GM23338 (cell line): ENCODE results near the gene MIPEP. TPM values are rescaled to one million over a fixed set of nuclear protein-coding genes. Genes with fewer than 3 reads are reported as not detected.

Experiments
- ATAC-seq: fragments of 200-7000 bp; cut with Tn5 transposase; 3 replicates; pipeline ENCODE4 v1.9.1; 2020
- DNase-seq: peaks from one replicate; pipeline ENCODE4 v3.0.0-alpha.2; 2015; ENCODE audit warnings: low spot score
- H2AFZ ChIP-seq: fragments of 200-600 bp; sonication (generic); 2 replicates; pipeline ENCODE4 v1.8.0; 2016; ENCODE audit warnings: antibody characterized with exemption, mild to moderate bottlenecking, moderate library complexity
- H3F3A ChIP-seq: fragments of 200-600 bp; sonication (generic); replicated peaks from 2 replicates; pipeline ENCODE4 v1.8.0; 2017; ENCODE audit warnings: antibody characterized with exemption, mixed run types, low read depth
- H3K27ac ChIP-seq: fragments of 200-600 bp; sonication (generic); 2 replicates; pipeline ENCODE4 v1.6.1; 2016; ENCODE audit warnings: low read depth
- H3K27me3 ChIP-seq: fragments of 200-600 bp; sonication (generic); 2 replicates; pipeline ENCODE4 v1.8.0; 2016; ENCODE audit warnings: mild to moderate bottlenecking, mixed run types, moderate library complexity; ENCODE audit not compliant: insufficient read depth
- H3K36me3 ChIP-seq: fragments of 200-600 bp; sonication (generic); 2 replicates; pipeline ENCODE4 v1.8.0; 2016; ENCODE audit warnings: mild to moderate bottlenecking; ENCODE audit not compliant: insufficient read depth
- H3K4me1 ChIP-seq: fragments of 200-600 bp; sonication (generic); 2 replicates; pipeline ENCODE4 v1.8.0; 2016; ENCODE audit warnings: mild to moderate bottlenecking, moderate library complexity; ENCODE audit not compliant: insufficient read depth
- H3K4me2 ChIP-seq: fragments of 200-600 bp; sonication (generic); 2 replicates; pipeline ENCODE4 v1.7.1; 2017; ENCODE audit warnings: mixed run types
- H3K4me3 ChIP-seq: fragments of 200-600 bp; sonication (generic); 2 replicates; pipeline ENCODE4 v1.6.1; 2016; ENCODE audit warnings: mixed run types
- H3K79me2 ChIP-seq: fragments of 200-600 bp; sonication (generic); replicated peaks from 2 replicates; pipeline ENCODE4 v1.8.0; 2017; ENCODE audit warnings: mild to moderate bottlenecking; ENCODE audit not compliant: insufficient read depth
- H3K9me2 ChIP-seq: fragments of 200-600 bp; sonication (generic); 2 replicates; pipeline ENCODE4 v1.8.0; 2017; ENCODE audit not compliant: insufficient read depth
- H4K20me1 ChIP-seq: fragments of 200-600 bp; sonication (generic); replicated peaks from 2 replicates; pipeline ENCODE4 v1.8.0; 2017; ENCODE audit warnings: mild to moderate bottlenecking; ENCODE audit not compliant: insufficient read depth
- H3K27ac Mint-ChIP-seq: 2 replicates; pipeline ENCODE4 v1.8.0; 2020; ENCODE audit warnings: inconsistent platforms, mild to moderate bottlenecking, moderate library complexity, mixed read lengths
- H3K27me3 Mint-ChIP-seq: 3 replicates; pipeline ENCODE4 v1.8.0; 2022; ENCODE audit warnings: low read depth, mild to moderate bottlenecking, moderate library complexity, mixed read lengths, inconsistent platforms; ENCODE audit not compliant: insufficient read depth, poor library complexity
- H3K36me3 Mint-ChIP-seq: 3 replicates; pipeline ENCODE4 v1.8.0; 2021; ENCODE audit warnings: low read depth, mild to moderate bottlenecking, inconsistent platforms, moderate library complexity, mixed read lengths
- H3K4me1 Mint-ChIP-seq: 3 replicates; pipeline ENCODE4 v1.8.0; 2020; ENCODE audit warnings: mild to moderate bottlenecking, inconsistent platforms, mixed read lengths
- H3K4me3 Mint-ChIP-seq: 3 replicates; pipeline ENCODE4 v1.8.0; 2021; ENCODE audit warnings: moderate library complexity, mild to moderate bottlenecking, inconsistent platforms, mixed read lengths
- H3K9me3 Mint-ChIP-seq: 3 replicates; pipeline ENCODE4 v1.8.0; 2020; ENCODE audit warnings: moderate library complexity, mild to moderate bottlenecking, inconsistent platforms, mixed read lengths
- CREB1 ChIP-seq: fragments of 250-450 bp; sonication (Bioruptor Pico); IDR thresholded peaks from 2 replicates; pipeline ENCODE4 v1.5.0; 2020; ENCODE audit warnings: low read depth, mild to moderate bottlenecking, moderate library complexity
- EZH2 ChIP-seq: fragments of 200-600 bp; sonication (generic); IDR thresholded peaks from one replicate; pipeline ENCODE4 v1.8.0; 2017; ENCODE audit warnings: antibody characterized with exemption, mild to moderate bottlenecking, low read depth; ENCODE audit not compliant: unreplicated experiment
- EZH2phosphoT487 ChIP-seq: fragments of 200-600 bp; sonication (generic); IDR thresholded peaks from one replicate; pipeline ENCODE4 v1.8.1; 2018; ENCODE audit warnings: antibody characterized with exemption; ENCODE audit not compliant: unreplicated experiment
- JUNB ChIP-seq: IDR thresholded peaks from one replicate; pipeline ENCODE4 v1.6.1; 2016; ENCODE audit warnings: antibody characterized with exemption; ENCODE audit not compliant: unreplicated experiment
- NANOG ChIP-seq: IDR thresholded peaks from 2 replicates; pipeline ENCODE4 v1.6.1; 2016; ENCODE audit warnings: antibody characterized with exemption, borderline replicate concordance
- POLR2AphosphoS5 ChIP-seq: IDR thresholded peaks from 2 replicates; pipeline ENCODE4 v1.6.1; 2016; ENCODE audit warnings: antibody characterized with exemption, low read depth
- REST ChIP-seq: IDR thresholded peaks from one replicate; pipeline ENCODE4 v1.6.1; 2018; ENCODE audit warnings: antibody characterized with exemption; ENCODE audit not compliant: unreplicated experiment
- STAT1 ChIP-seq: IDR thresholded peaks from one replicate; pipeline ENCODE4 v1.6.1; 2016; ENCODE audit warnings: antibody characterized with exemption; ENCODE audit not compliant: unreplicated experiment
- ZNF114 ChIP-seq: fragments of 250-450 bp; sonication (Bioruptor Pico); IDR thresholded peaks from 2 replicates; pipeline ENCODE4 v1.5.0; 2020; ENCODE audit warnings: mild to moderate bottlenecking, moderate library complexity
- ZNF331 ChIP-seq: fragments of 250-450 bp; sonication (Bioruptor Pico); IDR thresholded peaks from 2 replicates; pipeline ENCODE4 v1.5.0; 2020; ENCODE audit warnings: low read depth, mild to moderate bottlenecking, moderate library complexity
- ZNF462 ChIP-seq: fragments of 250-450 bp; sonication (Bioruptor Pico); IDR thresholded peaks from 2 replicates; pipeline ENCODE4 v1.5.0; 2020; ENCODE audit warnings: mild to moderate bottlenecking, moderate library complexity
- polyA plus RNA-seq: library from polyadenylated mRNA; unstranded; fragments of >200 nt; fragmentation: Nextera tagmentation; extraction: Ambion mirVana; gene quantifications from 2 replicates; pipeline ENCODE4 v1.2.1, GENCODE V29; 2016
- total RNA-seq: library from RNA; depleted of rRNA; stranded (reverse); fragments of >200 nt; shearing (Covaris generic); gene quantifications from 2 replicates; pipeline ENCODE4 v1.2.3, GENCODE V29; 2014
- TF ChIP-seq, protein P1 (sequence below), 2 experiments: fragments of 200-600 bp in 1 of 2; sonication (generic) in 1 of 2; conservative IDR thresholded peaks; 2 replicates each; pipeline versions ENCODE4 v1.5.1 to v1.6.1; 2016 to 2017; ENCODE audit warnings: antibody characterized with exemption in 2 of 2, low read depth in 2 of 2, mild to moderate bottlenecking in 2 of 2, moderate library complexity in 1 of 2
- TF ChIP-seq, protein P2 (sequence below): IDR thresholded peaks from 2 replicates; pipeline ENCODE4 v1.6.1; 2016; ENCODE audit warnings: antibody characterized with exemption

The MIPEP gene
- total and polyA plus RNA-seq, 2 experiments from 2014 or later, result 20.8 to 22.5 TPM

GRCh38 chr13:23828086-23828485, 61.1 kb downstream of the MIPEP start:
- Histone ChIP-seq H3K4me2 (no peak overlapping the region), H3F3A (no peaks in the 10 kb centered on the region), H4K20me1 (no peaks in the 10 kb centered on the region), H3K27ac (no peak overlapping the region), H3K4me1 (no peaks in the 10 kb centered on the region), H2AFZ (no peak overlapping the region), H3K36me3 (0 out of 2 replicates have a peak, but pooled peaks cover 4% of the 10 kb centered on the region), H3K9me2 (no peaks in the 10 kb centered on the region), H3K79me2 (no peaks in the 10 kb centered on the region), H3K27me3 (no peaks in the 10 kb centered on the region), H3K4me3 (no peak overlapping the region)
- Mint-ChIP-seq H3K9me3 (peaks cover 10% of the 10 kb centered on the region; the same call in 2 of the 3 replicates), H3K27me3 (peaks cover 3% of the 10 kb centered on the region), H3K36me3 (peaks cover 23% of the 10 kb centered on the region), H3K4me1 (no peaks in the 10 kb centered on the region), H3K27ac (no peak overlapping the region), H3K4me3 (no peak overlapping the region)
- DNase-seq, result no peak
- TF ChIP-seq, protein P1, sequence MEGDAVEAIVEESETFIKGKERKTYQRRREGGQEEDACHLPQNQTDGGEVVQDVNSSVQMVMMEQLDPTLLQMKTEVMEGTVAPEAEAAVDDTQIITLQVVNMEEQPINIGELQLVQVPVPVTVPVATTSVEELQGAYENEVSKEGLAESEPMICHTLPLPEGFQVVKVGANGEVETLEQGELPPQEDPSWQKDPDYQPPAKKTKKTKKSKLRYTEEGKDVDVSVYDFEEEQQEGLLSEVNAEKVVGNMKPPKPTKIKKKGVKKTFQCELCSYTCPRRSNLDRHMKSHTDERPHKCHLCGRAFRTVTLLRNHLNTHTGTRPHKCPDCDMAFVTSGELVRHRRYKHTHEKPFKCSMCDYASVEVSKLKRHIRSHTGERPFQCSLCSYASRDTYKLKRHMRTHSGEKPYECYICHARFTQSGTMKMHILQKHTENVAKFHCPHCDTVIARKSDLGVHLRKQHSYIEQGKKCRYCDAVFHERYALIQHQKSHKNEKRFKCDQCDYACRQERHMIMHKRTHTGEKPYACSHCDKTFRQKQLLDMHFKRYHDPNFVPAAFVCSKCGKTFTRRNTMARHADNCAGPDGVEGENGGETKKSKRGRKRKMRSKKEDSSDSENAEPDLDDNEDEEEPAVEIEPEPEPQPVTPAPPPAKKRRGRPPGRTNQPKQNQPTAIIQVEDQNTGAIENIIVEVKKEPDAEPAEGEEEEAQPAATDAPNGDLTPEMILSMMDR (conservative IDR thresholded peaks at IDR 0.05; ENCODE audit: low read depth in 2 of 2), result no peak
- TF ChIP-seq ZNF331 (CRISPR knock-in tag) (no peak), ZNF114 (CRISPR knock-in tag) (no peak), JUNB (no peak), ZNF462 (CRISPR knock-in tag) (no peak), CREB1 (CRISPR knock-in tag) (no peak), EZH2phosphoT487 (no peak), STAT1 (no peak), EZH2 (no peak), POLR2AphosphoS5 (no peak), NANOG (no peak), REST (no peak)
- TF ChIP-seq, protein P2, sequence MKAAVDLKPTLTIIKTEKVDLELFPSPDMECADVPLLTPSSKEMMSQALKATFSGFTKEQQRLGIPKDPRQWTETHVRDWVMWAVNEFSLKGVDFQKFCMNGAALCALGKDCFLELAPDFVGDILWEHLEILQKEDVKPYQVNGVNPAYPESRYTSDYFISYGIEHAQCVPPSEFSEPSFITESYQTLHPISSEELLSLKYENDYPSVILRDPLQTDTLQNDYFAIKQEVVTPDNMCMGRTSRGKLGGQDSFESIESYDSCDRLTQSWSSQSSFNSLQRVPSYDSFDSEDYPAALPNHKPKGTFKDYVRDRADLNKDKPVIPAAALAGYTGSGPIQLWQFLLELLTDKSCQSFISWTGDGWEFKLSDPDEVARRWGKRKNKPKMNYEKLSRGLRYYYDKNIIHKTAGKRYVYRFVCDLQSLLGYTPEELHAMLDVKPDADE, result no peak
- ATAC-seq, result no peak
